Measurements from ENCODE around the gene BAMBI. TPM values are rescaled to one million over a fixed set of nuclear protein-coding genes. Genes with fewer than 3 reads are reported as not detected.

Gene BAMBI
- total RNA-seq, 1 experiment from 2014 or later: 3.3 TPM

DNA sequence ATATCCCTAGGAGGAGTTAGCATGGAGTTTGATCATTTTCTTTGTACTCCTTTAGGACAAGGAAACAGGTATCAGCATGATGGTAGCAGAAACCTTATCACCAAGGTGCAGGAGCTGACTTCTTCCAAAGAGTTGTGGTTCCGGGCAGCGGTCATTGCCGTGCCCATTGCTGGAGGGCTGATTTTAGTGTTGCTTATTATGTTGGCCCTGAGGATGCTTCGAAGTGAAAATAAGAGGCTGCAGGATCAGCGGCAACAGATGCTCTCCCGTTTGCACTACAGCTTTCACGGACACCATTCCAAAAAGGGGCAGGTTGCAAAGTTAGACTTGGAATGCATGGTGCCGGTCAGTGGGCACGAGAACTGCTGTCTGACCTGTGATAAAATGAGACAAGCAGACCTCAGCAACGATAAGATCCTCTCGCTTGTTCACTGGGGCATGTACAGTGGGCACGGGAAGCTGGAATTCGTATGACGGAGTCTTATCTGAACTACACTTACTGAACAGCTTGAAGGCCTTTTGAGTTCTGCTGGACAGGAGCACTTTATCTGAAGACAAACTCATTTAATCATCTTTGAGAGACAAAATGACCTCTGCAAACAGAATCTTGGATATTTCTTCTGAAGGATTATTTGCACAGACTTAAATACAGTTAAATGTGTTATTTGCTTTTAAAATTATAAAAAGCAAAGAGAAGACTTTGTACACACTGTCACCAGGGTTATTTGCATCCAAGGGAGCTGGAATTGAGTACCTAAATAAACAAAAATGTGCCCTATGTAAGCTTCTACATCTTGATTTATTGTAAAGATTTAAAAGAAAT is 4.8 kb downstream of the BAMBI start:
- H3K4me1 ChIP-seq (replicated peaks; ENCODE audit: insufficient read depth): peaks cover 4% of the 10 kb centered on the region; the same call in 1 of the 2 replicates
- no peak overlapping the region for H3K4me2 ChIP-seq
- no peak overlapping the region for H3K4me3 ChIP-seq
- DNase-seq: no peak
- H3K9me3 ChIP-seq (ENCODE audit: insufficient read depth, low read depth): no peaks in the 10 kb centered on the region
- H2AFZ ChIP-seq: no peak overlapping the region
- BruUV-seq (replicated peaks): no TSS peak
- H3K36me3 ChIP-seq (ENCODE audit: low read depth): no peaks in the 10 kb centered on the region; the same call in 1 of the 2 replicates
- no peaks in the 10 kb centered on the region for H3F3A ChIP-seq (ENCODE audit: insufficient read depth, low read depth)
- H3K27me3 ChIP-seq (ENCODE audit: insufficient read depth, low read depth): peaks cover 8% of the 10 kb centered on the region; the same call in 1 of the 2 replicates
- H4K20me1 ChIP-seq (ENCODE audit: insufficient read depth): no peaks in the 10 kb centered on the region; the same call in 1 of the 2 replicates
- H3K79me2 ChIP-seq (ENCODE audit: low read depth): peaks cover 16% of the 10 kb centered on the region
- ChIA-PET CTCF (no interaction called here), POLR2A (ENCODE audit: unreplicated experiment) (interaction anchor here (0.5 kb wide), 1 partner anchor 423 kb away, joined by 4 read pairs; no protein-coding TSS in a partner anchor)
- TF ChIP-seq, protein P1, sequence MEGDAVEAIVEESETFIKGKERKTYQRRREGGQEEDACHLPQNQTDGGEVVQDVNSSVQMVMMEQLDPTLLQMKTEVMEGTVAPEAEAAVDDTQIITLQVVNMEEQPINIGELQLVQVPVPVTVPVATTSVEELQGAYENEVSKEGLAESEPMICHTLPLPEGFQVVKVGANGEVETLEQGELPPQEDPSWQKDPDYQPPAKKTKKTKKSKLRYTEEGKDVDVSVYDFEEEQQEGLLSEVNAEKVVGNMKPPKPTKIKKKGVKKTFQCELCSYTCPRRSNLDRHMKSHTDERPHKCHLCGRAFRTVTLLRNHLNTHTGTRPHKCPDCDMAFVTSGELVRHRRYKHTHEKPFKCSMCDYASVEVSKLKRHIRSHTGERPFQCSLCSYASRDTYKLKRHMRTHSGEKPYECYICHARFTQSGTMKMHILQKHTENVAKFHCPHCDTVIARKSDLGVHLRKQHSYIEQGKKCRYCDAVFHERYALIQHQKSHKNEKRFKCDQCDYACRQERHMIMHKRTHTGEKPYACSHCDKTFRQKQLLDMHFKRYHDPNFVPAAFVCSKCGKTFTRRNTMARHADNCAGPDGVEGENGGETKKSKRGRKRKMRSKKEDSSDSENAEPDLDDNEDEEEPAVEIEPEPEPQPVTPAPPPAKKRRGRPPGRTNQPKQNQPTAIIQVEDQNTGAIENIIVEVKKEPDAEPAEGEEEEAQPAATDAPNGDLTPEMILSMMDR (conservative IDR thresholded peaks at IDR 0.05): no peak
- TF ChIP-seq EZH2 (IDR thresholded peaks at IDR 0.05; ENCODE audit: low read depth): no peak
- intact Hi-C loops (cut with micrococcal nuclease; ENCODE audit: unreplicated experiment): no loop called here
- no peak overlapping the region for H3K27ac ChIP-seq
- no peaks in the 10 kb centered on the region for H3K9me2 ChIP-seq (ENCODE audit: insufficient read depth)

- no peak for DNase-seq
- CTCF ChIA-PET: no interaction called here
- intact Hi-C loops (cut with micrococcal nuclease; ENCODE audit: unreplicated experiment): no loop called here
- Histone ChIP-seq H3K4me1 (replicated peaks; ENCODE audit: insufficient read depth) (peaks cover 4% of the 10 kb centered on the region; the same call in 1 of the 2 replicates), H2AFZ (no peak overlapping the region), H3K4me2 (peak overlapping the region; percentile 10; the same call in 1 of the 2 replicates), H3K27me3 (ENCODE audit: insufficient read depth, low read depth) (peaks cover 8% of the 10 kb centered on the region; the same call in 1 of the 2 replicates), H3K9me2 (ENCODE audit: insufficient read depth) (no peaks in the 10 kb centered on the region), H4K20me1 (ENCODE audit: insufficient read depth) (no peaks in the 10 kb centered on the region; the same call in 1 of the 2 replicates), H3K79me2 (ENCODE audit: low read depth) (peaks cover 6% of the 10 kb centered on the region; the same call in 1 of the 2 replicates), H3K36me3 (ENCODE audit: low read depth) (no peaks in the 10 kb centered on the region; the same call in 1 of the 2 replicates), H3K4me3 (no peak overlapping the region), H3K9me3 (ENCODE audit: insufficient read depth, low read depth) (no peaks in the 10 kb centered on the region), H3F3A (ENCODE audit: insufficient read depth, low read depth) (no peaks in the 10 kb centered on the region), H3K27ac (peak overlapping the region; percentile 31; the same call in 1 of the 2 replicates)
- POLR2A ChIA-PET (ENCODE audit: unreplicated experiment): interaction anchor here (0.6 kb wide), 1 partner anchor 420 kb away, joined by 3 read pairs; no protein-coding TSS in a partner anchor
- TF ChIP-seq EZH2 (IDR thresholded peaks at IDR 0.05; ENCODE audit: low read depth): no peak
- TF ChIP-seq, protein P1 (conservative IDR thresholded peaks at IDR 0.05): no peak
- BruUV-seq (replicated peaks): no TSS peak
Observed at GRCh38 chr10:28684157-28684985, 7.0 kb downstream of the BAMBI start.

All from PC-9 (cell line).